ENCODE results near the gene ZNF598. TPM values are rescaled to one million over a fixed set of nuclear protein-coding genes. Genes with fewer than 3 reads are reported as not detected.
"Not testable (repeated sequence)": the region's sequence is repeated elsewhere in the genome, so short reads cannot be mapped to it uniquely, and the experiment has no call there.

The ZNF598 gene
- total RNA-seq, 1 experiment from 2014 or later: 21.6 TPM

DNA sequence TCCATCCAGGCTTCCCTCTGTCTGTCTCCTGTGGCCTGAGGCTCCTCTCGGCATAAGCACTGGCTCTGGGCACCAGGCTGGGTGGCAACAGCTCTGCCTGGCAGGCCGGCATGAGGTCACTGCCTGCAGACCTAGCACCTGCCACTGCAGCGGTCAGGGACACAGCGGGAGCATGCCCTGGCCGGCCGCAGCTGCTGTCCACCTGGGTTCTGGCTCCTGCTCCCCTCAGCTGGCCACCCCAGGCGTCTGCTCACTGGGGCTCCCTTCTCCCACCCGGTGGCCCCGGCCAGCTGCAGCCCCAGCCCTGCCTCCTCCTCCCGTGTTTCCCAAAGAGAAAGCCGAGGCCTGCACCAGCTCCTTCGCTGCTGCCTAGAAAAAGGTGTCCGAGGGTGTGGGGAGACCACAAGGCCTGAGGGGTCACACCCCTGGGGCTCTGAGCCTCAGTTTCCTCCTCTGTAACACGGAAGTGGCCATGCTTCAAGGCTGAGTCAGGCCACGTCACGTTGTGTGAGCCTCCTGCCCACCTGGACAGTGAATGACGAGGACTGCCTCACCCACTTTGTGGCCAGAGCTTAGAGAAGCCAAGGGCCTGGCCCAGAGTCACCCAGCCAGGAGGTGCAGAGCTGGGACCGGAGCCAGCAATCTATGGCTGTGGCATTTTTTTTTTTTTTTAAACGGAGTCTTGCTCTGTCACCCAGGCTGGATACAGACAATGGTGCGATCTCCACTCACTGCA lies 31.3 kb upstream of the ZNF598 start:
- DNase-seq (ENCODE audit: low read depth): peak; percentile 84

DNA sequence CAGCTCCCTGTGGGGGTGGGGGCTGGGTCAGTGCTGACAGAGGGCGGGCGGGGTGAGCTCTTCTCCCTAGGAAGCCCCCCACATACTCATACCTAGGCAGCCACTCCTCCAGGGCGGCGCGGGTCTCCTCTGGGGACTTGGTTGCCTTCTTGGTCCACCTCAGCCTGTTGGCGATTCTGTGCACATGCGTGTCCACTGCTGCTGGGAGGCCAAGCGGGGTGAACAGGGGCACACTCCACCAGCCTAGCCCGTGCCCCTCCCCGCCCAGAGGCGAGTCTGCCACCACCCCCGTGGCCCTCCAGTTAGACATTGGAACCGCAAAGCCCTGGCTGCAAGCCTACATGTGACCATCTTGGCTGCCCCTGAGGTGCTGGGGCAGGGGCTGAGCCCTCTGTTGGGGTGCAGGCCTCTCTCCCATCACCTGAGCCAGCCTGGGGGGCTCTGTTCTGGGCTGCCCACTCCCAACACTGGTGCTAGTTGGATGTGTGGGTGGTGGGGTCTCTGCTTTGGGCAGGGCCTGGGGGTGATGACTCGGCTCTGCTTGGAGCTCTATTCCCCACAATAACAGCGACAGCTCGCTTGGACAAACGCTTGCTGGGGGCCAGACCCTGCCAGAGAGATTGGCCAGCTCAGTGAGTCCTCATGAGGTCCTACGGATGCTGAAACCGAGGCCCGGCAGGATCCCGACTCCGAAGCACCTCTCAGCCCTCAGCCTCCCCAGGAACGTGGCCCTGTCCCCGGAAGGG lies 30.6 kb upstream of the ZNF598 start:
- DNase-seq (ENCODE audit: low read depth): no peak

- peak; percentile 70 for DNase-seq (ENCODE audit: low read depth)
Measured at GRCh38 chr16:2039274-2040031, 29.8 kb upstream of the ZNF598 start.

DNA sequence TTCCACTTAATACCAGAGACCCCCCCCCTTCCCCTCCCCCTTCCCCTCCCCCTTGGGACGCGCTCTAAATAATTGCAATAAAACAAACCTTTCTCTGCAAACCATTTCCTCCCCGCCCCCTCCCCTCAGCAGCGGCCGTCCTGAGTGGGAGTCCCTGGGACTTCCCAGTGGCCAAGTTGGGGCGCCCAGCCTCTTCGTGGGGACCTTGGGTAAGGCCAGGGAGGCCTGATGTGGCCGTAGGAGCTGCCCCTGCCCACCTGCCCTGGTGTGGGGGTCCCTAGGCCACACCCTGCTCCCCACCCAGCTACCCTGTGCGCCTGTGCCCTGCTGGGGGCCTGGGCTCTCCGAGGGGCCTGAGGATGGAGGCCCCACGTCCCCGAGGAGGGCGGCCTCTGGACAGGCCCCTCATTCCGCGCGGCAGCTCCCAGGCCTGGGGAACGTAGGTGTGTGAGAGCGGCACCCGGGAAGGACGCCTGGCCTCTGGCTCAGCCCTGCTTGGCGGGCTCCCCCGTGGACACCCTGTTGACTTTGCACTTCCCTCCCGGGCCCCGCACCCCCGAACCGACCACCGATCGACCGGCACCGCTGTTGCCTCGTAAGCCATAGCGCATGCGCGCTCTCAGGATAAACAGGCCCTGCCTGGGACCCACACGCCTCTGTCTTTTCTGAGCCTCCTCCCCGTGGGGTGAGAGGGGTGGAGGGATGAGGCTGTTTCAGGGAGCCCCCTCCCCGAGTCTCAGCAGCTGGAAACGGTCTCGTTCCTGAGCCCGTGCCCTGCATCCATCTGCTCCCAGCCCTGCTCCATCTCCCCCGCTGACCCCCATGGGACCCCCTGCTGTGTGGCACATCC lies 29.0 kb upstream of the ZNF598 start:
- no peak for DNase-seq (ENCODE audit: low read depth)

GRCh38 chr16:2037647-2038381 lies 28.2 kb upstream of the ZNF598 start:
- peak; percentile 2 for DNase-seq (ENCODE audit: low read depth)

DNA sequence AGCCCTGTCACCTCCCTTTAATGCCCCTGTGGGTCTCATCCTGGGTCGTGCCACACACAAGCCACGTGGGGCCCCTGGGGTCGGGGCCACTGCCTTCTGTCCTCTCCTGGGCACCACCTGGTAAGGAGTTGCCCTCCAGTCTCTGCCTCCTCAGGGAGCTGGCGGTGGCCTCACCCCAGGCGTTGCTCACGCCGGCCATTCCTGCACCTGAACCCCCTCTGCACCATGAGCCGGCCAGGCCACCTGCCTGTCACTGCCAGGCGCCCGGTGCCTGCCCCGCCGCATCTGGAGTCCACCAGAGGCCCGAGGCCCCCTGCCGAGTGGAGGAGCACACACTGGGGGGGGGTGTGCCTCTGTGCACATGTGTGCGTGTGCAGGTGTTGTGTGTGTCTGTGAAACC lies 27.5 kb upstream of the ZNF598 start:
- DNase-seq (ENCODE audit: low read depth): peak; percentile 2

DNA sequence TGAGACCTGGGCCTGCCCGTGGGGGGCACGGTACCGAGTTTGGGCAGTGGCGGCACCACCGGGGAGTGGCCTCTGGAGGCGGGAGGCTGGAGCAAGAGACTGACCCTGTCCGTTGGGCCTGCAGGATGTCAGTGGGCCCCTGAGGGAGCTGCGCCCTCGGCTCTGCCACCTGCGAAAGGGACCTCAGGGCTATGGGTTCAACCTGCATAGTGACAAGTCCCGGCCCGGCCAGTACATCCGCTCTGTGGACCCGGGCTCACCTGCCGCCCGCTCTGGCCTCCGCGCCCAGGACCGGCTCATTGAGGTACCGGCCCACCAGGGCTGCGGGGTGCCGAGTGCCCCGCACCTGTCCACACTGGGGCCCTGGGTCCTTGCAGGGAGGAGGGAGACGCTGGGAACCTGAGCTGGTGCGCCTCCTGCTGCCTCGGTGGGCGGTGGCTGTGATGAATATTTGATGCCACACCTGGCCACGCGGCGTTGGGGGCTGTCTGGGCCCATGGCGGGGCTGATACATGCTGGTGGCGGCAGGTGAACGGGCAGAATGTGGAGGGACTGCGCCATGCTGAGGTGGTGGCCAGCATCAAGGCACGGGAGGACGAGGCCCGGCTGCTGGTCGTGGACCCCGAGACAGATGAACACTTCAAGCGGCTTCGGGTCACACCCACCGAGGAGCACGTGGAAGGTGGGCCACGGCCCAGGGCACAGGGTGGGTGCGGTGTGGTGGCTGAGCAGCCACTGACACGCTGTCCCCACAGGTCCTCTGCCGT lies 26.8 kb upstream of the ZNF598 start:
- no peak for DNase-seq (ENCODE audit: low read depth)

- DNase-seq (ENCODE audit: low read depth): peak; percentile 88
Measured at GRCh38 chr16:2035431-2036199, 26.0 kb upstream of the ZNF598 start.

GRCh38 chr16:2034696-2035430 lies 25.2 kb upstream of the ZNF598 start:
- no peak for DNase-seq (ENCODE audit: low read depth)

- DNase-seq (ENCODE audit: low read depth): not testable (repeated sequence)
Measured at GRCh38 chr16:2033909-2034695, 24.5 kb upstream of the ZNF598 start.

GRCh38 chr16:2033057-2033908 lies 23.7 kb upstream of the ZNF598 start:
- peak; percentile 83 for DNase-seq (ENCODE audit: low read depth)

DNA sequence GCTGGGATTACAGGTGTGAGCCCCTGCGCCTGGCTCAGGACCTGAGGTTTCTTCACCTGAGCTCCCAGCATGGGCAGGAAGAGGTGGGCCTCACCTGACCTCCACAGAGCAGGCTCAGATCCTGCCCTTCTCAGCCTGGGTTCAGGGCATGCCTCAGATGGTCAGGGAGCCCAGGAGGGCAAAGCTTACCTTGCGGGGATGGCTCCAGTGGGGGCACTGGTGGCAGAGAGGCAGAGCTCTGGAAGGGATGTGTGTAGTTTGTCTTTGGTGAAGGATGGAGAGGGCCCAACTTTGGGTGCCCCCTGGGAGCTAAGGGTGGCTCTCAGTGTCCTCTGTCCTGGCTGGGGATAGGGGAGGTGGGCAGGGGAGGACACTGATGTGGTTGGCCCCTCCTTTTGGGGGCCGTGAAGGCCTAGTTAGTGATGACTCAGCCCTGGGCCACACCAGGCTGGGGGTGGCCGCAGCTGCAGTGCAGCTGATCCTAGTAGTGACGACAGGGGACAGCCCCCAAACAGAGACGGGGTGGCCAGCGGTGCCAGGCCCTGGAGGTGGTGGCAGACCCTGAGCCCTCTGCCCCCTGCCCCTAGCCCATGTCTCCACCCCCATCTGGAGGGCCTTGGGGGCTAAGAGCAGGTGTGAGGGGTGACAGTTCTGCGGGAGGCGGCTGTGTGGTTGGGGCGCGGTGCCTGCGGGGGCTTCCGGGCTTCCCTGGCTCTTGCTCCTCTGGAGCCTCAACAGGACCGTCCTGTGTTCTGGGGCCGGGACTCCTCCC lies 22.9 kb upstream of the ZNF598 start:
- DNase-seq (ENCODE audit: low read depth): peak; percentile 65

DNA sequence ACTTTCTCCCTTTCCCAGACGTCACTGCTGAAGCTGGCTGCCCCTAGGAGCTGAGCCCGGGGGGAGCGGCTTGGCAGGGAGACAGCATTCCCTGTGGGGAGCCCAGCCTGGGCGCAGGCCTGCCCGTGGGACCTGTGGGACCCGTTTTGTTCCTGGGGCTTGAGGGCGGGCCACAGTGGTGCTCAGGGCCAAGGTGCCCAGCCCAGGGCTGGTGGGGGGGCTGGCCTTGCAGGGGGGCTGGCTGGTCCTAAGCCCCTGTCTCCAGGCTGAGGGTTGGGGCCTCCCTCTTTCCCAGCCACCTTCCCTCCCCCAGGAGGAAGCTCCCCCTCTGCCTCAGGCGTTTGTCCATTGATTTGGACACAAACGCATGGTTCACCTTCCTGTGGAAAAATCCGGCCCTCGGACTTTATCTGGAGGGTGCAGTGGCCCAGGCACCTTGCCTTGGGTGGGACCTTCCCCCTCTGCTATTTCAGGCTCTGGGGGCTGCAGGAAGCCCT lies 21.5 kb upstream of the ZNF598 start:
- no peak for DNase-seq (ENCODE audit: low read depth)

DNA sequence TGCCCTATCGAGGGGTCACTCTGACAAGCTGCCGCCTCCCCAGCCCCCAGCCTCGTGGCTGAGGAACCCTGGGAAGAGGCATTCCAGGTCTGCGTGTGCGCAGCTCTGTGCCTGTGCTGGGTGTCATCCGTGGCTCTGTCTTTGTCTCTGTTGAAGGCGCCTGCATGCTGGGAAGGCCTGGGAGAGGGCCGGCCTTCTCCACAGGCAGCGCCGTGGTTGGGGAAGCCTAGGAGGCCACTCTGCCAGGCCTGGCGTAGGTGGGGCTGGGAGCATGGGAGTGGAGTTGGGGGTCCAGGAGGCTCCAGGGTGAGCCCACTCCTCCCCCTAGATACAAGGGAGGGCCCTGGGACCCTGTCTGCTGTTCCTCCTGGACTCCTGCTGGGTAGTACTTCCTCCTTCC lies 20.4 kb upstream of the ZNF598 start:
- no peak for DNase-seq (ENCODE audit: low read depth)

- DNase-seq (ENCODE audit: low read depth): no peak
Measured at GRCh38 chr16:2029350-2029749, 19.7 kb upstream of the ZNF598 start.

All from Daoy (cell line).